NCI-H345 treated with DMSO at 0.1 percent for 48 hours (cell line): ENCODE data around the gene RNF227.
A peak's percentile ranks its signal among the peaks of the same experiment; 100 is the strongest.

Experiments used
- DNase-seq: peaks from one replicate; lab custom pipeline; 2025; ENCODE audit not compliant: unreplicated experiment; lab: John Stamatoyannopoulos, UW

The RNF227 gene

DNA sequence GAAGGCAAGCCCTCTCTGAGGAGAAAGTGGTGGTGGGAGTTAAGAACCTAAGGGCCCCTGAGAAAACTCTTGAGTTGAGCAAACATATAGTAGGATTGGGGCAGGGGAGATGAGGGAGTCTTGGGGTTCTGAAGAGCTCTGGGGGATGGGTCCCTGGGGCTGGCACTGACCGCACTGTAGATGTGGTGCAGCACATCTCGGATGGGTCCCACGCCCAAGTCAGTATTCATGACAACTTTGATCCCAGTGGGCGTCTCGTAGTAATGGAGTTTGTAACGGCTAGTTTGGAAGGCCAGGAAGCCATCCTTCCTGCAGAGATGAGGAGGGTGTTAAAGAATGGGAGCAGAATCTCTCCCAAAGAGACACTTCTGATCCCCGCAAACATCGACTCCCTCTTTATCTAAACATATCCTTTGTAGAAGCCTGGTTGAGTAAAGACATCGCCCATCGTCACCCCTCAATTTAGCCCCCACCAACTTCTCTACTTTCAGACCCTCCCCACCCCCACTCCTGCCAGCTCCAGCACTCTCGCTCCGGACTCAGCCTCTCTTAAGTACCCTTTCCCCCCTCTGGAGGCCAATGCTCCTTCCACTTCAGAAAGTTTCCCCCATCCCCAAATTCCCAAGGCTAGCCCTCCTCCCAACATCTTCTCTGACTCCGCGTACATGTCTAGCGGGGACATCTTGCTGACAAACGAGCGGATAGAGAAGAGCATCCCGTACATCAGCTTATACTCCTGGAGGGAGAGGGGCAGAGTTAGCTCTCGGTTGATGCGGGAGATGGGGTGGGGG is 14.9 kb upstream of the RNF227 start:
- no peak for DNase-seq

- no peak for DNase-seq
Observed at GRCh38 chr17:7929158-7930023, 13.3 kb upstream of the RNF227 start, which contains the start of gene KCNAB3. Gene KCNAB3, minus strand, starts transcription at chr17:7929856. Its CDS starts 421 bp downstream, at chr17:7929435.

DNA sequence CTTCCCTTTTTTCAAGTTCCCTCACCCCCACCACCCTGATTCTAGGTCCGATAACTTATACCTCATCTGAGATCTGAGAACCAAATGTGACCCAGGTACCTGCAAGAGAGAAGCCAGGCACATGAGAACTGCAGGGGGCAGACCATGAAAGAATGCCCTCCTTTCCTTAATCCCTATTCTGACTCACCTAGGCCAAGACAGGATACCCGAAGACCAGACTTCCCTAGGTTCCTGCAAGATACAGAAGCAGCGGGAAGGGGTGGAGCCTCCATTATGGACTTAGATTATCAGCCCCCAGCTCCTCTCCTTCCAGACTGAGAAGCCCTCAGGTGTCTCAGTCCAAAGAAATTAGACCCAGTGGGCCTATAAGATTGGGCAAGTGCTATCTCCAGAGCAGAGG is 11.5 kb upstream of the RNF227 start:
- DNase-seq, result no peak

GRCh38 chr17:7922845-7923628 is 6.9 kb upstream of the RNF227 start:
- DNase-seq, result no peak

DNA sequence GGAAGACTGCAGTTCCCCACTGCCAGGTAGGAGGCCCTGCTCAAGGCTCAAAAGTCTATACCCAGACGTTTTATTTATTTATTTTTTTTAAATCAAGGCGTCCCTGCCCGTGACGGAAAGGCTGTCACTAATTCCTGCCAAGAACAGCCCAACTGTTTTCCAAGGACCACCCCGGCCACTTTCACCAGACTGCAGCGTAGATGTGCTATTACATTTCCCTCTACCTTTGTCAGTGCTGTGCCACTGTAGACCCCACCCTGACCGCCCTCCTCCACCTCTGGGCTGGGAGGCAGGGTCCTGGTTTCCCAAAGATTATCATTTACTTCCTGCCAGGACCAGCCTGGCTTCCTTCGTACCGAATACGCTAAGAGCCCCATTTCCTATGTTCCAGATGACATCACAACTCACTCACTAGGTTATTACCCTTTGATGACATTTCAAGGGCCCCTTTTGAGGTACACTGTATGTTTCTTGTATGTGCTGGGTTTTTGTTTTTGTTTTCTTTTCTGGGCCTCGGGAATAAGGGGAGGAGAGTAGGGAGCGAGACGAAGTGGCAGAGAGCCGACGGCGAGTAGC is 6.3 kb upstream of the RNF227 start:
- DNase-seq, result no peak

DNA sequence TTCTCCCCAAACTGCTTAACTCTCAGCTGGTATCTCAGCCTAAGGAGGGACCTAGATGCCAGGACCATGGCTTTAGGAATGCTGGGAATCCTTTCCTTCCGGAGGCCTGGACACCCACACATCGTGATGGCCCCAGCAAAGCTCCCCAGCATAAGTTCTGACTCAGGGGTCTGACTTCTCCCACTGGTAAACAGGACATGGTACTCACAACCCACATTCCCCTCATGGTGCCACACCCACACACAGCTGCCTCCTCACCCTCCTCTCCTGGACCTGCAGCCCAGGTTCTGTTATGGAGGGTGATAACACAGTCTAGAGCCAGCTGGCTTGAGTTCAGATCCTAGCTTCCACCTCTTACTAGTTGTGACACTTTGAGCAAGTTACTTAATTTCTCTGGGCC is 719 bp upstream of the RNF227 start:
- no peak for DNase-seq

- no peak for DNase-seq
Observed at GRCh38 chr17:7916385-7916682, 245 bp upstream of the RNF227 start.

DNA sequence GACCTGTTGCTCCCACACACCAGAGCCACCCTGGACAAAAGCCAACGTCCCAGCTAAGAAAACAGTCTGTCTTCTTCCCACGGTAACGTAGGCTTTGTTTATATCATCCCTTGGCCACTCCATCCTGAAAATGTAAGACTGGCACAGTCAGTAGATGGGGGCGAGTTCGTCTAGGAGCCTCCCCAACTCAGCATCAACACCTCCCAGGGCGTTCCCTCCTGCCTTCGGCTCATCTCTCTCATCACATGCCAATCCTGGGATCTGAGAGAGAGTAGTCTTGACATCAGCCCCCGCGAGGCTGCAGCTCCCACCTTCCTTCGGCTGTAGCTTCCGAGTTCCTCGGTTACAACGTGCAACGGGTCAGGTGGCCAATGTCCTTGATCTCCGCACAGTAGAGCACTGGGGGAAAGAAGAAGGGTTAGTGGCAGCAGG is 894 bp downstream of the RNF227 start:
- DNase-seq, result no peak

DNA sequence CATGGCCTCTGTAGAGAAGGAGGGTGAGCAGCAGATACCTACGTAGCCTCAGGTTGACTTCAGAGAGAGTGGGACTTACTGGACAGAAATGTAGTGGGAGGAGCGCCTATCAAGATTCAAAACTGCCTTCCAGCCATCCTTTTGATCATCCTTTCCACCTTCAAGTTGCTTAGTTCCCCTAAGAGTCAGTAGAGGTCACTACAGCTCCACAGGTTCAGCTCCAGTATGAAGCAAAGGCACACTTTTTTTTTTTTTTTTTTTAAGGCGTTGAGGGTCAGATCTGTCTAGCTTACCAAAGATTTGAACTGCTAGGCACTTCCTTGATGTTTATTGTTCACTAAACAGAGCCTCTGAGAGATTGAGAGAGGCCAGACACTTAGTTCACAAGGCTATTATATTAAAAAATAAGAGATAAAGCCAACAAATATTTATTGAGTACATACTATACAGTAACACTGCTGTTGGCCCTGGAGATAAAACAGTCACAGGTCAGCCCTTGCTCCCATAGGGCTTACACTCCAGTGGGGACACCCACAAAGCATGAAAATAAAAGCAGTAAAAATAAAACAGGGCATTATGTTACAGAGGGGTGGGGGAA is 3.1 kb downstream of the RNF227 start:
- DNase-seq, result peak; percentile 17

- DNase-seq, result no peak
Observed at GRCh38 chr17:7911116-7911515, 5.0 kb downstream of the RNF227 start.

DNA sequence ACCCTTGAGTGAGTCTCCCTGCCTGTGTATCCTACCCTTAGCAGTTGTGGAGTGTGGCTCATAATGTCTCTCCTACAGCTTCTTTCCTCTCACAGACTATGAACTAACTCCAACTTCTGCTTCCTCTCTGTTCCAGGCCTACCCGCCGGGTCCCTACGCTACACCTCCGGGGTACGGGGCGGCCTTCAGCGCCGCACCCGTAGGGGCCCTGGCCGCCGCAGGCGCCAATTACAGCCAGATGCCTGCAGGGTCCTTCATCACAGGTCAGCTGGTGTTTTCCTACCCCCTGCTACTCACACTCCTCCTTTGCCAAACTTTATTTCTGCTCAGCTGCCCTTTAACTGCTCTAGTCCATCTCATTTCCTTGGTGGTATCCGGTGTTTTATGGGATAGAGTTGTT is 5.4 kb downstream of the RNF227 start:
- DNase-seq, result no peak

DNA sequence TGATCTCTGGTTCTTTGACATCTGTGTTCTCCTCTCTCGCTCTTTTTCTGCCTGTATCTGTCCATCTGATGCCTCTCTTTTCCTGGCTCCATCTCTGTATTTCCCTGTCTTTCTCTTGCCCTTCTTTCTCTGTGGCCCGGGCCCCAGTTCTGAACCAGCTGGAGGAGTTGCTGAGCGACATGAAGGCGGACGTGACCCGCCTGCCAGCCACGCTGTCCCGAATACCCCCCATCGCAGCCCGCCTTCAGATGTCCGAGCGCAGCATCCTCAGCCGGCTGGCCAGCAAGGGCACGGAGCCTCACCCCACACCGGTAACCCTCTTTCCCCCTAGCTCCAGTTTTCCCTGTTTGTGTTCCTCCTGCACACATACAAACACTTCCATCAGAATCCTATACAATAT is 5.8 kb downstream of the RNF227 start:
- no peak for DNase-seq

DNA sequence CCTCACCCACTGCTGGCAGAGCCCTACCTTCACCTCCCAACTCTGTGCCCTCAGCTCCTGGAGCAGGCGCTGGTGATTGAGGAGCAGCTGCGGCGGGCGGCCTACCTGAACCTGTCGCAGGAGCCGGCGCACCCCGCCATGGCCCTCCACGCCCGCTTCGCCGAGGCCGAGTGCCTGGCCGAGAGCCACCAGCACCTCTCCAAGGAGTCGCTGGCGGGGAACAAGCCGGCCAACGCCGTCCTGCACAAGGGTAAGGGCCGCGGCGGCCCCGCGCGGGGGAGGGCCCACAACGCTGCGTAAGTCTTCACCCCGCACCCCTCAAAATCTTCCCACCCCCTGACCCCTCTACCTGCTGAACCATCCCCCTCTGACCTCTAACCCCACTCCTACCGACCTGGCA is 7.0 kb downstream of the RNF227 start:
- no peak for DNase-seq

DNA sequence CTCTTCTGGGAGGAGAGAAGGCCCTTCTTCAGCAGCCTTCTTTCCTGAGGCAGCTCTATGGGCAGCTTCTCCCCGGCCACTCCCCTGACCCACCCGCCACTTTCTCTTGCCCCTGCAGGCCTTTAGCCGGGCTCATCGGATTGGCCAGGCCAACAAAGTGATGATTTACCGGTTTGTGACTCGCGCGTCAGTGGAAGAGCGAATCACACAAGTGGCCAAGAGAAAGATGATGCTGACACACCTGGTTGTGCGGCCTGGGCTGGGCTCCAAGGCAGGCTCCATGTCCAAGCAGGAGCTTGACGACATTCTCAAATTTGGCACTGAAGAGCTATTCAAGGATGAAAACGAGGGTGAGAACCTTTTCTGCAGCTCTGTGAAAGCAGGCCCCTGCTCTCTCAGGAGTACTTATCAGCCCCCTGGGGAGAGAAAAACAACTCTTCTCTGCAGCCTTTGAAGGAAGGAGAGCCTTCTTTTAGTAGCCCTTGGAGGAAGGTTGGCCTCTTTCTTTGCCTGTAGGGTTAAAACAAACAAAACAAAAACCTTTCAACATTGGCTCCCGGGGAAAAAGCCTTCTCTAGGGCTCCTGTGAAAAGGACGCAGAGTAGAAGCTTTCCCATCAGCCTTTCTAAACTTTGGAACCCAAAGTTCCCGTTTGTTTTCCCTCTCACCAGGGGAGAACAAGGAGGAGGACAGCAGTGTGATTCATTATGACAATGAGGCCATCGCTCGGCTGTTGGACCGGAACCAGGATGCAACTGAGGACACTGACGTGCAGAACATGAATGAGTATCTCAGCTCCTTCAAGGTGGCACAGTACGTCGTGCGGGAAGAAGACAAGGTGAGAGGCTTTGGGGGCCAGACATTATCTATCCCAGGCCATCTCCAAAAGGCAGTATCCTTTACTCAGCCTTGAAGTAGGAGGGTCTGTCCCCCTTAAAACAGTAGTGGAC is 12.7 kb downstream of the RNF227 start:
- DNase-seq, result no peak

GRCh38 chr17:7897773-7898172 is 18.3 kb downstream of the RNF227 start:
- no peak for DNase-seq

DNA sequence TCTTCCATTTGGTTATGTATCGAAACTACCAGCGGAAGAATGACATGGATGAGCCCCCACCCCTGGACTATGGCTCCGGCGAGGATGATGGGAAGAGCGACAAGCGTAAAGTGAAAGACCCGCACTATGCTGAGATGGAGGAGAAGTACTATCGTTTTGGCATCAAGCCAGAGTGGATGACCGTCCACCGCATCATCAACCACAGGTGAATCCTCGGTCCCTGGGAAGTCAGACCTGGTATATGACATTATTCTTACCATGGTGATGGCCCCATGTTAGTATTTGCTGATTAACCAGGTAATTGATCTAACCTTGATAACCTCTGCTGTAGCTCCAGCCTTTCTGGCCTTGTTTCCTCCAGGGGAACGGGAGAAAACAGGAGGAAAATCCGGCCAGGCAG is 19.0 kb downstream of the RNF227 start:
- no peak for DNase-seq

DNA sequence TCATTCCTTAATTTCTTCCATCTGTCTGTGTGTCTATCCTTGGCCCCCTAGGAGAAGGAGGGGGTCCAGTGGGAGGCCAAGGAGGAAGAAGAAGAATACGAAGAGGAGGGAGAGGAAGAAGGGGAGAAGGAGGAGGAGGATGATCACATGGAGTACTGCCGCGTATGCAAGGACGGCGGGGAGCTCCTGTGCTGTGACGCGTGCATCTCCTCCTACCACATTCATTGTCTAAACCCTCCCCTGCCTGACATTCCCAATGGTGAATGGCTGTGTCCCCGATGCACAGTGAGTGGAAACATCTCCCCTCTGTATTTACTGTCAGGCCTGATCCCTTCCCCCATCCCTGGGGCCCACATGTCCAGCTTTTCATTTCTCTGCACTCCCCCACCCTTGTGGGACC is 21.2 kb downstream of the RNF227 start:
- DNase-seq, result no peak

- DNase-seq, result no peak
Observed at GRCh38 chr17:7894226-7894625, 21.9 kb downstream of the RNF227 start.

- no peak for DNase-seq
Observed at GRCh38 chr17:7893187-7893880, 22.8 kb downstream of the RNF227 start.
